Measurements from ENCODE around the gene ATP6V1B1.

ATP6V1B1 gene

DNA sequence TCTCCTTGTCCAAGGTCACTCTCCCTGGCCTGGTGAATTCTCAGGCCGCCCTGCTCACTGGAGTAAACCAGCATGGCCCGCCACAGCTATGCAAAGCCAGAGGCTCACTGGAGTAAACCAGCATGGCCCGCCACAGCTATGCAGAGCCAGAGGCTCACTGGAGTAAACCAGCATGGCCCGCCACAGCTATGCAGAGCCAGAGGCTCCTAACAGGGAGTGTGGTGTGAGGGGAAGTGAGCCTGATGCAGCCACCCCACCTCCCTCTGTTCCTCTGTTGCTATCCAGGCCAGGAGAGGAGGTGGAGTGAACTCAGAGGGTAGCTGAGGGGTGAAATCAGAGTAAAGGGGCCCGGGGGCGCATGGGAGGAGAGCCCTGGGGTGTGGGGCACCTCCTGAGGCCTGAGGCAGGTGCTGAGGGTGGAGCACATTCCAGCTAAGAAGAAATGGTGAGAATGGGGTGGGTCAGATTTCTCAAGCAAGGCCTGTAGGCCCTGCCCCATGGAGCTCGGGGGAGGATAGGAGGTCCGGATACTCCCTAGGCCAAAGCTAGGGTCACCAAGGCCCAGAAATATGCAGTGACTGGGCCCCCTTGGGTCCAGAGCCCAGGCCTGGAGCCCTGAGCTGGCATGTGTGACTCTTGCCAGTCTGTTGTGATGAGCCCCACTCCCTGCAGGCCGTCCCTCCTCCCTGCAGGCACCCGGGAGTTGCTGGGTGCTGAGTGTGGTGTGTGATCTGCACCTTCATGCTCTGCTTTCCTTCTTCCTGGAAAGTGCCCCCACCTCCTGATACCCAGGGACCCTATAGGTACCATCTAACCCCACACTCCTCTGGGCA is 1.5 kb downstream of the ATP6V1B1 start:
- peaks cover 65% of the 10 kb centered on the region for H3K4me1 ChIP-seq (ENCODE audit: control insufficient read depth, insufficient read depth, low read length)
- 72 to 76% methylated on average over 9 to 10 of the region's 10 CpGs for WGBS, 2 experiments
- H3K27ac ChIP-seq (ENCODE audit: insufficient read depth, low read depth, low read length, poor library complexity, severe bottlenecking) = no peak overlapping the region
- no peaks in the 10 kb centered on the region for H3K36me3 ChIP-seq (ENCODE audit: control insufficient read depth, insufficient read depth, low read length)
- peaks cover 28% of the 10 kb centered on the region for H3K27me3 ChIP-seq (ENCODE audit: control insufficient read depth, insufficient read depth, low read length, poor library complexity, severe bottlenecking)
- no peak overlapping the region for H3K4me3 ChIP-seq (ENCODE audit: insufficient read depth, low read depth, low read length)
- H3K9me3 ChIP-seq (ENCODE audit: control insufficient read depth, low read length) = no peaks in the 10 kb centered on the region

DNA sequence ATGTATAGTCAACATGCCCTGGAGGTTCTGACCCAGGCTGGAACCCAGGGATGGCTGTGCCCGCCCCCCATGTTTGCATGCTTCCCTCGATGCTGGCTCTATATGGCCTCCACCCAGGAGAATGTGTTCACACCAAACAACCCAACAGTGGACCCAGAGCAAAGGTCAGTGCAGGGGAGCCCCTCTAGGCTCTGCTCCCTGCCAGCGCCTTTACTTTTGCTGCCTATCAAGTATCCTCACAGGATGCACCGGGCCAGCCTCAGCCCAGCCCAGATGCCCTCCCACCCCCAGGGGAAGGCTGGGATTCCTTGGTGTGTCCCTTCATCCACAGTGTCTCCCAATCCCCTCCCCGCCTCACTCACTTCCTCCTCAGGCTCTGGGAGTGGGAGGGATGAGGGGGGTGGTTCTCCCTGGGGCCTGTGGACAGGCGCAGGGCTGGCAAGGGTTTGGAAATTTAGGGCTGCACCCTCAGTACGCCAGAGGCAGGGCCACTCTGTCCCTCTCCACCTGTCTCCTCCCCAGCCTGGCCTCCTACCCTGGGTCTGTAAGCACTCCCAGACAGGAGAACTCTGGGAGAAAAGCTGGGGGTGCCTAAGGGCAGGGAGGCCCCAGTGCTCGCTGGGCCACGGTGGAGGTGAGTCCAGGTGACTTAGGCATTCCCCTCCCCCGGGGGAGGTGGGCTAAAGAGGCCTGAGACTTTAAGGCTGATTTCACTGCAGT is 2.3 kb downstream of the ATP6V1B1 start:
- Histone ChIP-seq H3K27ac (ENCODE audit: insufficient read depth, low read depth, low read length, poor library complexity, severe bottlenecking) (no peak overlapping the region), H3K4me3 (ENCODE audit: insufficient read depth, low read depth, low read length) (no peak overlapping the region), H3K36me3 (ENCODE audit: control insufficient read depth, insufficient read depth, low read length) (no peaks in the 10 kb centered on the region), H3K9me3 (ENCODE audit: control insufficient read depth, low read length) (no peaks in the 10 kb centered on the region), H3K27me3 (ENCODE audit: control insufficient read depth, insufficient read depth, low read length, poor library complexity, severe bottlenecking) (peaks cover 28% of the 10 kb centered on the region), H3K4me1 (ENCODE audit: control insufficient read depth, insufficient read depth, low read length) (peaks cover 72% of the 10 kb centered on the region)
- WGBS, 2 experiments = 62 to 63% methylated on average over 9 of the region's 10 CpGs

DNA sequence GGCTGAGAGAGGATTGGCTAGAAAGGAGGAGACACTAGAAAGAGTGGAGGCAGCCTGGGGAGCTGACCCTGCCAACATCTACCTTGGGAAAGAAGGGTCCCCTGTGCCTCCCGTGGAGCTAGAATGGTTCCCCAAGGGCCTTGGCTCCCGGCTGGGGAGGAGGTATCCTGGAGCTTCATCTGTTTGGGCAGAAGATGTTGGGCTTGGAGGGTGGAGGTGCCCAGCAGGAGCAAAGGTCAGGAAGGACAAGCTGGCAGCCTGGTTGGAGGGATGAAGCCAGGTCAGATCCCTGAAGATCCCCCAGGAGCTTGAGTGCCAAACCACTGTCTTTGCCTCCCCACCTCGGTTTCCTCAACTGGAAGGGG is 2.9 kb downstream of the ATP6V1B1 start:
- H3K36me3 ChIP-seq (ENCODE audit: control insufficient read depth, insufficient read depth, low read length) = no peaks in the 10 kb centered on the region
- H3K27me3 ChIP-seq (ENCODE audit: control insufficient read depth, insufficient read depth, low read length, poor library complexity, severe bottlenecking) = peaks cover 28% of the 10 kb centered on the region
- no peaks in the 10 kb centered on the region for H3K9me3 ChIP-seq (ENCODE audit: control insufficient read depth, low read length)
- H3K4me1 ChIP-seq (ENCODE audit: control insufficient read depth, insufficient read depth, low read length) = peaks cover 78% of the 10 kb centered on the region
- 27 to 31% methylated on average over 3 of the region's 3 CpGs for WGBS, 2 experiments
- peak overlapping the region; percentile 16 for H3K4me3 ChIP-seq (ENCODE audit: insufficient read depth, low read depth, low read length)
- H3K27ac ChIP-seq (ENCODE audit: insufficient read depth, low read depth, low read length, poor library complexity, severe bottlenecking) = no peak overlapping the region

DNA sequence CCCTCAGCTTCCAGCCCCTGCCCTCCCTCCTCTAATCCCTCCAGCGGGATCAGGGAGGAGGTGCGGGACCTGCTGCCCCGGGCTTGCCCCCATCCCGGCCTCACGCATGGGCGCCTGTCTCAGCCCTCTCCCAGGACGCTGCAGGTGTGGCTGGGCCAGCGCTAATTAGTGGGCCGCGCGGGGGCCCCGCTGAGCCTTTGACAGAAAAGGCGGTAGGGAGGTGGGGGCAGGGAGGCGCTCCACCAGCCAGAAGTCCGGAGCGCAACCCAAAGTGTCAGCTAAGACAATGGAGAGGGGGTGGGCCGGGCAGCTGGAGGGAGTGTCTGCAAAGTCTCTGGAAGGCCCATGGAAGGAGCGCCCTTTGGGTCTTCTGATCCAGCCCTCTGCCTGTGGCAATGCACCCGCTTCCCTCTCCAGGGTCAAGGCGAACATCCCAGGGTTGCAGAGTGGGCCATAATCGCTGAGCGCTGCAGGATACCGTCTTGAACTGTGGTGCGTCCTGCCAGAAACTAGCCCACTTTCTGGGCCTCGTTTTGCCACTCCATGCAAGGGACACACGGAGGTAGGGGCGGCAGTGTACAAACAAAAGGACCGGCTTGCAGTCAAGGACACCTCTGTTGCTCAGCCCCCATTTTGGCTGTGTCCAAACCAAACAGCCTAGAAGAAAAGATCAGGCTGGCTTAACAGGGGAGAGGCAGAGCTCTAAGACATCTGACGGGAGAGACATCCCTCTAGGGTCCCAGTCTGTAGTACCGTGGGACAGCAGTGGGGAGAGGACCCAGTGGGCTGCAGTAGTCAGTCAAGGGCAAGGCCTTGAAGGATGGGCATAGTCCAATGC is 3.5 kb downstream of the ATP6V1B1 start:
- H3K27me3 ChIP-seq (ENCODE audit: control insufficient read depth, insufficient read depth, low read length, poor library complexity, severe bottlenecking) = peaks cover 28% of the 10 kb centered on the region
- H3K4me1 ChIP-seq (ENCODE audit: control insufficient read depth, insufficient read depth, low read length) = peaks cover 83% of the 10 kb centered on the region
- H3K9me3 ChIP-seq (ENCODE audit: control insufficient read depth, low read length) = no peaks in the 10 kb centered on the region
- no peaks in the 10 kb centered on the region for H3K36me3 ChIP-seq (ENCODE audit: control insufficient read depth, insufficient read depth, low read length)
- H3K27ac ChIP-seq (ENCODE audit: insufficient read depth, low read depth, low read length, poor library complexity, severe bottlenecking) = no peak overlapping the region
- peak overlapping the region; percentile 16 for H3K4me3 ChIP-seq (ENCODE audit: insufficient read depth, low read depth, low read length)
- 10 to 11% methylated on average over 30 of the region's 30 CpGs for WGBS, 2 experiments

DNA sequence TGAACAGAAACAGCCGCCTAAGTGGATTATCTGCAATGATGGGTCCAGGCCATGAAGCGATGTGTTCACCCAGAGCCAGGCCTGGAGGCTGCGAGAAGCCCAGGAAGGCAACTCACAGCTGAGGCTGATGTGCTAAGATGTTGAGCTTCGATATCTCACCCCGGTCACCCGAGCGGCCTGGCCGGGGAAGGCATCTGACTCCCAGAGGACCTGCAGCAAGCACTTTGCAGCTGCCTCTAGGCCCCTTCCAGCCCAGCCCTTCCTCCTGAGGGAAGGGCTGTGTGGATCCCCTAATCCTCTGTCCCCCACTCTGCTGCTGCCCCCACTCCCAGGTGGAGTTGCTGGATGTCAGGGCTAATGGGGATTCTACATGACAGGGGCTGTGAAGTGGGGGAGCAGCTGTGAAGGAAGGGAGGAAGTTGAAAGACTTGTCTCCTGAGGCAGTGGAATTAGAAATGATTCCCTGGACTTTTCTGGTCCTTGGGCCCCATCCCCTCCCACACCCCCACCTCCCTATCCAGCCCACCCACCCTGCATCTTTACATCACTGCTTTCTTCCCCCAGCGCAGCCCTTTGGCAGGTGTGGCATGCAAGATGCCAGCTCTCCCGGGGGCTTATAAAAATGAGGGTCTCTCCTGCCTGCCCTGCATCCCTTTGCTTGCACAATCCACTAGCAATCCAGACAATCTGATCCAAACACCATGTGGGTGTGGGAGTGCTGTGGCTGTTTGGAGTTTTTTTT is 4.3 kb downstream of the ATP6V1B1 start:
- Histone ChIP-seq H3K4me1 (ENCODE audit: control insufficient read depth, insufficient read depth, low read length) (peaks cover 83% of the 10 kb centered on the region), H3K36me3 (ENCODE audit: control insufficient read depth, insufficient read depth, low read length) (no peaks in the 10 kb centered on the region), H3K9me3 (ENCODE audit: control insufficient read depth, low read length) (no peaks in the 10 kb centered on the region), H3K27me3 (ENCODE audit: control insufficient read depth, insufficient read depth, low read length, poor library complexity, severe bottlenecking) (peaks cover 25% of the 10 kb centered on the region), H3K4me3 (ENCODE audit: insufficient read depth, low read depth, low read length) (no peak overlapping the region), H3K27ac (ENCODE audit: insufficient read depth, low read depth, low read length, poor library complexity, severe bottlenecking) (no peak overlapping the region)
- WGBS, 2 experiments = 72 to 78% methylated on average over 10 of the region's 10 CpGs

DNA sequence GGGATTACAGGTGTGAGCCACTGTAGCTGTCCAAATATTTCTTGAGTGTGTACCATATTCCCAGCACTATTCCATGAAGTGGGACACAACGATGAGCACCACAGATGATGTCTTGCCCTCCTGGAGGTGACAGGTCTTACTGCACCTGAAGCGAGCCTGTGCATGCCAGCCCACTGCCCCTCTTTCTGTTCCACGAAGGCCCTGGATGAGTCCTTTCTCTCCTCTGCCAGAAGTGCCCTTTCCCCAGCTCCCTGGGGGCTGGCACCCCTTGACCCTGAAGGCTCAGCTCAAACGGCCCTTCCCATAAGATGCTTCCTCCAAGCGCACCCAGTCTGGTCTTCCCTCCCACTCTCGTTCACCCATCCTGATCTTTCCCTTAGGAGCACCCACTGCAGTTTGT is 5.5 kb downstream of the ATP6V1B1 start:
- 88 to 90% methylated on average over 6 of the region's 6 CpGs for WGBS, 2 experiments
- Histone ChIP-seq H3K27ac (ENCODE audit: insufficient read depth, low read depth, low read length, poor library complexity, severe bottlenecking) (no peak overlapping the region), H3K27me3 (ENCODE audit: control insufficient read depth, insufficient read depth, low read length, poor library complexity, severe bottlenecking) (peaks cover 30% of the 10 kb centered on the region), H3K9me3 (ENCODE audit: control insufficient read depth, low read length) (no peaks in the 10 kb centered on the region), H3K4me3 (ENCODE audit: insufficient read depth, low read depth, low read length) (no peak overlapping the region), H3K4me1 (ENCODE audit: control insufficient read depth, insufficient read depth, low read length) (peaks cover 73% of the 10 kb centered on the region), H3K36me3 (ENCODE audit: control insufficient read depth, insufficient read depth, low read length) (no peaks in the 10 kb centered on the region)

DNA sequence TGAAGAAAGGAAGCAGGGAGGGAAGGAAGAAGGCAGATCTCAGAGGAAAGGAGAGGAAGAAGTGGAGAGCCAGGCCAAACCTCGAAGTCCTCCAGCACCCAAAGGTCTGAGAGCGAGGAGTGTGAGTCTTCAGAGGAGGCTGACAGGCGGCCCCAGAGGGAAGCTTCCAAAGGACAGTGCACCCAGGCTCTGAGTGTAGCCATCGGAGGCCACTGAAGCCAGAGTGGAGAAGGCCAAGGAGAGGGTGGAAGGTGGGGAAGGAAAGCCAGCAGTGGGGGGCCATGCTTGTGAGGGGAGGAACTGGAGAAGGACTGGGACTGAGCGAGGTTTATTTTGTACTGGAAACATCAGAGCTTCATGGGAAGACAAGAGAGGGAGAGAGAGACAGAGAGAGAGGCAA is 6.0 kb downstream of the ATP6V1B1 start:
- Histone ChIP-seq H3K27me3 (ENCODE audit: control insufficient read depth, insufficient read depth, low read length, poor library complexity, severe bottlenecking) (peaks cover 35% of the 10 kb centered on the region), H3K4me3 (ENCODE audit: insufficient read depth, low read depth, low read length) (no peak overlapping the region), H3K4me1 (ENCODE audit: control insufficient read depth, insufficient read depth, low read length) (peaks cover 69% of the 10 kb centered on the region), H3K9me3 (ENCODE audit: control insufficient read depth, low read length) (no peaks in the 10 kb centered on the region), H3K27ac (ENCODE audit: insufficient read depth, low read depth, low read length, poor library complexity, severe bottlenecking) (no peak overlapping the region), H3K36me3 (ENCODE audit: control insufficient read depth, insufficient read depth, low read length) (no peaks in the 10 kb centered on the region)
- 93 to 94% methylated on average over 5 of the region's 5 CpGs for WGBS, 2 experiments

DNA sequence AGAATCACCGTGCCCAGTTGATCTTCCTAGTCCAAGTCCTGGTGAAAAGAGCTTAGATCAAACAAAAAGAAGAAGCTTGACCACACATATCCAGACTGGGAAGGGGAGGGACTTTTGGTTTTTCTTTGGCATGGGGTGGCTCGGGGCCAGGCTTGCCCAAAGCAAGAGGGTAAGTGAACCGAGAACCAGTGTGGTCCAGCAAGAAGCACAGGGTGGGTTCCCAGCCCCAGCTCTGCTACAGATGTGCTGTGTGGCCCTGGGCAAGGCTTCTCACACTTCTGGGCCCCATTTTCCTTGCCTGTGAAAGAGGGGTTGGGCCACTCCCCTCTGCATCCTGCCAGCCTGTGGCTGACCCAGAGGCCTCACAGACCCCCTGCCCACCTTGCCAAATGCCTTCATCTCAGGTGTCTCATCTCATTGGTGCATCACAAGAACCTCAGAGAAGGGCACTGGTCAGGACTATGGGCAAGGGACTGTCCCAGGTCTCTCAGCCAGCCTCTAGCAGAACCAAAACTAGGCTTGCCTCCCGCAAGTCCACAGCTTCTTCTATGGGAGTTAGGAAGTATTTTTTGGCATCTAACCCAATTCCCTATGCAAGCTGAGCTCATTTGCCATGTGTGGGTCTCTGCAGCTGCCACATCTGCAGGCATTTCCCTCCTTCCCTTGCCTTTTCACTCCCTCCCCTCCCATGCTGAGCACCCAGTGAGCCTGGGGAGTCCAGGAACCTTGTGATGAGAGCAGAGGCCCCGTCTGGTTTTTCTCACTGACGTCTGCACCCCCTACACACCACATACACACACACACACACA is 6.9 kb downstream of the ATP6V1B1 start:
- Histone ChIP-seq H3K4me3 (ENCODE audit: insufficient read depth, low read depth, low read length) (no peak overlapping the region), H3K9me3 (ENCODE audit: control insufficient read depth, low read length) (no peaks in the 10 kb centered on the region), H3K27me3 (ENCODE audit: control insufficient read depth, insufficient read depth, low read length, poor library complexity, severe bottlenecking) (peaks cover 44% of the 10 kb centered on the region), H3K27ac (ENCODE audit: insufficient read depth, low read depth, low read length, poor library complexity, severe bottlenecking) (no peak overlapping the region), H3K4me1 (ENCODE audit: control insufficient read depth, insufficient read depth, low read length) (peaks cover 64% of the 10 kb centered on the region), H3K36me3 (ENCODE audit: control insufficient read depth, insufficient read depth, low read length) (no peaks in the 10 kb centered on the region)
- WGBS, 2 experiments = 48 to 52% methylated on average over 6 of the region's 6 CpGs

DNA sequence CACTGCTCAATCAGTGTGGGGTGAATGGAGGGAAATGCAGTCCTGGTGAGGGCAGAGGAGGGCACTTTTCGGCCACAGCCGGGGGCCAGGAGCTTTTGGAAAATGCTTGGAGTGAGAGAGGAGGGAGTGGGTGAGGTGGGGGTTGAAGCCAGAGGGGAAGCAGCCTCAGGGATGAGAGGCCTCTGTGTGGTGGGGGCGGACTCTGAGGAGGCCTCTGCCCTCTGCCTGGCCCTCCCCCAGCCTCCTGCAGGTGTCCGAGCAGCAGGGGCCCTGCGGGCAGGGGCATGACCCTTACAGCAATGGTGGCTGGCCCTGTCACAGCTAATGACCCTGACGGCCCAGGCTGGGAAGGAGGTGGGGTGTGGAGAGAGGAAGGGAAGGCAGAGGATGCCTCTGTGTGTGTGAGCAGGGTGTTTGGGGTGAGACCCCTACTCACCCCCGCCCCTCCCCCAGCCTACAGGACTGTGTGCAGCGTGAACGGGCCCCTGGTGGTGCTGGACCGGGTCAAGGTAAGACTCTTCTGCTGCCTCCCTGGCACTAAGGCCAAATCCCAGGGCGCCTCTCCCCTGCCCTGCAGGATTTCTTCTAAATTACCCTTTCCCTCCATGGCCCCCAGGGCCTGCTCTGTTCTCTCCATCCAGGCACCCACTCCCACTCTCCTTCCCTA is 7.6 kb downstream of the ATP6V1B1 start:
- no peak overlapping the region for H3K4me3 ChIP-seq (ENCODE audit: insufficient read depth, low read depth, low read length)
- WGBS, 2 experiments = 25 to 27% methylated on average over 11 of the region's 11 CpGs
- H3K27me3 ChIP-seq (ENCODE audit: control insufficient read depth, insufficient read depth, low read length, poor library complexity, severe bottlenecking) = peaks cover 49% of the 10 kb centered on the region
- no peak overlapping the region for H3K27ac ChIP-seq (ENCODE audit: insufficient read depth, low read depth, low read length, poor library complexity, severe bottlenecking)
- H3K4me1 ChIP-seq (ENCODE audit: control insufficient read depth, insufficient read depth, low read length) = peaks cover 60% of the 10 kb centered on the region
- H3K36me3 ChIP-seq (ENCODE audit: control insufficient read depth, insufficient read depth, low read length) = no peaks in the 10 kb centered on the region
- no peaks in the 10 kb centered on the region for H3K9me3 ChIP-seq (ENCODE audit: control insufficient read depth, low read length)
